Measurements from ENCODE around the gene SDS. TPM values are rescaled to one million over a fixed set of nuclear protein-coding genes. Genes with fewer than 3 reads are reported as not detected.
A peak's percentile ranks its signal among the peaks of the same experiment; 100 is the strongest.

SDS gene
- total and polyA plus RNA-seq, 2 of the 13 experiments (the other 11 are each of a cell fraction or from before 2014, with no cell fraction given) = not detected

DNA sequence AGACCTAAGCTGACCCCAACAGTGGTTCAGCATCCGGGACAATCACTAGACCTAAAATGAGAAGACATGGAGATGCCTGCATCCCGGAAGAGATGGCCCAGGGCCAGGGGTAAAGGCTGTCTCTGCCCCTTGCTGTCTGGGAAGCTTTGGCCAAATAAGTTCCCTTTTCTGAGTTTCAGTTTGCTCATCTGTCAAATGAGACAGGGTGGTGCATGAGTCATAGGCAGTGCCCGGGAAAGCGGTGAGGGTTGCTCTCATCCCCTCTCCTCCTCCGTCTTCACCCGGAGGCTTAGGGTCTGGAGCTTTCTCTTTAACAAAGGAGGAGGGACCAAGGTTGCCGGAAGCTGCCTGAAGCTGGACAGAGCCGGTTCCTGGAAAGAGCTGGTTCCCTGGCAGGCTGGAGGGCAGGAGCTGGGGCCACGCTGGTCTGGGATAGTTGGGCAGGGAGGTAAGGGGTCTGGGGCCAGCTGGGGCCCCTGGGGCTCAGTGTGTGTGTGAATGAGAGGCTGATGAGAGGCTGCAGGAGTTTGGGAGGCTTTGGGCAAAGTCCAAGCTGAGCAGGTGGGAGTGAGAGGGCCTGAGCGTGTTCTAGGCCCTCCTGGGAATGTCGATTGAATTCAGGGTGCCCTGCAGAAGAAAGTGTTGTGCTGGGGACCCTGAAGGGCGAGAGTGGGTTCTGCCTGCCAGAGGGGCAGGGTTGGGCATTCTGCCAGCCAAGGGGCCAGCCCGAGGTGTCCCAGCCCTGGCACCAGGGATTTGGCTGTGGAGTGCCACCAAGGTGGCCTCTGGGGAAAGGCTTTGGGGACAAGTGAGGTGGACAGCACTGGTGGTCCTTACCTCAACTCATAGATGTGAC lies 18.6 kb upstream of the SDS start, which contains the start of gene SDSL (continued):
- TF ChIP-seq, protein P1, sequence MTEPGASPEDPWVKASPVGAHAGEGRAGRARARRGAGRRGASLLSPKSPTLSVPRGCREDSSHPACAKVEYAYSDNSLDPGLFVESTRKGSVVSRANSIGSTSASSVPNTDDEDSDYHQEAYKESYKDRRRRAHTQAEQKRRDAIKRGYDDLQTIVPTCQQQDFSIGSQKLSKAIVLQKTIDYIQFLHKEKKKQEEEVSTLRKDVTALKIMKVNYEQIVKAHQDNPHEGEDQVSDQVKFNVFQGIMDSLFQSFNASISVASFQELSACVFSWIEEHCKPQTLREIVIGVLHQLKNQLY (CRISPR knock-in tag; IDR thresholded peaks at IDR 0.05) = no peak
- TF ChIP-seq TBL1XR1 (IDR thresholded peaks at IDR 0.05; ENCODE audit: borderline replicate concordance, low read length, partially characterized antibody) (no peak), YEATS4 (CRISPR knock-in tag; IDR thresholded peaks at IDR 0.05; ENCODE audit: borderline replicate concordance) (peak; percentile 29; the same call in 1 of the 2 replicates), ZNF782 (CRISPR knock-in tag; IDR thresholded peaks at IDR 0.05; ENCODE audit: borderline replicate concordance) (no peak), THYN1 (CRISPR knock-in tag; IDR thresholded peaks at IDR 0.05; ENCODE audit: borderline replicate concordance, low read depth) (no peak), GTF3A (CRISPR knock-in tag; conservative IDR thresholded peaks at IDR 0.05) (no peak), ETV5 (CRISPR knock-in tag; IDR thresholded peaks at IDR 0.05; ENCODE audit: borderline replicate concordance) (peak; percentile 29; the same call in 1 of the 2 replicates), ZNF556 (CRISPR knock-in tag; IDR thresholded peaks at IDR 0.05; ENCODE audit: borderline replicate concordance) (no peak), TRIM24 (CRISPR knock-in tag; IDR thresholded peaks at IDR 0.05) (no peak), ONECUT2 (CRISPR knock-in tag; IDR thresholded peaks at IDR 0.05) (no peak), ZNF383 (CRISPR knock-in tag; IDR thresholded peaks at IDR 0.05; ENCODE audit: borderline replicate concordance) (no peak), ZNF766 (CRISPR knock-in tag; IDR thresholded peaks at IDR 0.05; ENCODE audit: borderline replicate concordance) (no peak), MED8 (CRISPR knock-in tag; IDR thresholded peaks at IDR 0.05; ENCODE audit: insufficient replicate concordance) (no peak), HIVEP1 (CRISPR knock-in tag; IDR thresholded peaks at IDR 0.05) (no peak), KDM5B (CRISPR knock-in tag; IDR thresholded peaks at IDR 0.05; ENCODE audit: borderline replicate concordance) (no peak), ZNF737 (CRISPR knock-in tag; IDR thresholded peaks at IDR 0.05; ENCODE audit: borderline replicate concordance) (no peak), SMAD1 (CRISPR knock-in tag; IDR thresholded peaks at IDR 0.05; ENCODE audit: borderline replicate concordance, low read depth) (no peak), ZBTB7A (CRISPR knock-in tag; IDR thresholded peaks at IDR 0.05) (no peak), TARDBP (CRISPR knock-in tag; IDR thresholded peaks at IDR 0.05) (no peak), SMARCE1 (IDR thresholded peaks at IDR 0.05; ENCODE audit: borderline replicate concordance) (no peak)
- TF ChIP-seq, protein P2, sequence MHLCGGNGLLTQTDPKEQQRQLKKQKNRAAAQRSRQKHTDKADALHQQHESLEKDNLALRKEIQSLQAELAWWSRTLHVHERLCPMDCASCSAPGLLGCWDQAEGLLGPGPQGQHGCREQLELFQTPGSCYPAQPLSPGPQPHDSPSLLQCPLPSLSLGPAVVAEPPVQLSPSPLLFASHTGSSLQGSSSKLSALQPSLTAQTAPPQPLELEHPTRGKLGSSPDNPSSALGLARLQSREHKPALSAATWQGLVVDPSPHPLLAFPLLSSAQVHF (CRISPR knock-in tag; IDR thresholded peaks at IDR 0.05) = no peak
- TF ChIP-seq, protein P3, sequence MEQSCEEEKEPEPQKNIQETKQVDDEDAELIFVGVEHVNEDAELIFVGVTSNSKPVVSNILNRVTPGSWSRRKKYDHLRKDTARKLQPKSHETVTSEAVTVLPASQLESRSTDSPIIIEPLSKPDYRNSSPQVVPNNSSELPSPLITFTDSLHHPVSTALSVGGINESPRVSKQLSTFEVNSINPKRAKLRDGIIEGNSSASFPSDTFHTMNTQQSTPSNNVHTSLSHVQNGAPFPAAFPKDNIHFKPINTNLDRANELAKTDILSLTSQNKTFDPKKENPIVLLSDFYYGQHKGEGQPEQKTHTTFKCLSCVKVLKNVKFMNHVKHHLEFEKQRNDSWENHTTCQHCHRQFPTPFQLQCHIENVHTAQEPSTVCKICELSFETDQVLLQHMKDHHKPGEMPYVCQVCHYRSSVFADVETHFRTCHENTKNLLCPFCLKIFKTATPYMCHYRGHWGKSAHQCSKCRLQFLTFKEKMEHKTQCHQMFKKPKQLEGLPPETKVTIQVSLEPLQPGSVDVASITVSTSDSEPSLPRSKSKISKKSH (CRISPR knock-in tag; IDR thresholded peaks at IDR 0.05; ENCODE audit: borderline replicate concordance) = no peak
- TF ChIP-seq, protein P4, sequence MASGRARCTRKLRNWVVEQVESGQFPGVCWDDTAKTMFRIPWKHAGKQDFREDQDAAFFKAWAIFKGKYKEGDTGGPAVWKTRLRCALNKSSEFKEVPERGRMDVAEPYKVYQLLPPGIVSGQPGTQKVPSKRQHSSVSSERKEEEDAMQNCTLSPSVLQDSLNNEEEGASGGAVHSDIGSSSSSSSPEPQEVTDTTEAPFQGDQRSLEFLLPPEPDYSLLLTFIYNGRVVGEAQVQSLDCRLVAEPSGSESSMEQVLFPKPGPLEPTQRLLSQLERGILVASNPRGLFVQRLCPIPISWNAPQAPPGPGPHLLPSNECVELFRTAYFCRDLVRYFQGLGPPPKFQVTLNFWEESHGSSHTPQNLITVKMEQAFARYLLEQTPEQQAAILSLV (CRISPR knock-in tag; IDR thresholded peaks at IDR 0.05; ENCODE audit: borderline replicate concordance) = no peak
- TF ChIP-seq, protein P5, sequence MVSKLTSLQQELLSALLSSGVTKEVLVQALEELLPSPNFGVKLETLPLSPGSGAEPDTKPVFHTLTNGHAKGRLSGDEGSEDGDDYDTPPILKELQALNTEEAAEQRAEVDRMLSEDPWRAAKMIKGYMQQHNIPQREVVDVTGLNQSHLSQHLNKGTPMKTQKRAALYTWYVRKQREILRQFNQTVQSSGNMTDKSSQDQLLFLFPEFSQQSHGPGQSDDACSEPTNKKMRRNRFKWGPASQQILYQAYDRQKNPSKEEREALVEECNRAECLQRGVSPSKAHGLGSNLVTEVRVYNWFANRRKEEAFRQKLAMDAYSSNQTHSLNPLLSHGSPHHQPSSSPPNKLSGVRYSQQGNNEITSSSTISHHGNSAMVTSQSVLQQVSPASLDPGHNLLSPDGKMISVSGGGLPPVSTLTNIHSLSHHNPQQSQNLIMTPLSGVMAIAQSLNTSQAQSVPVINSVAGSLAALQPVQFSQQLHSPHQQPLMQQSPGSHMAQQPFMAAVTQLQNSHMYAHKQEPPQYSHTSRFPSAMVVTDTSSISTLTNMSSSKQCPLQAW (CRISPR knock-in tag; IDR thresholded peaks at IDR 0.05) = 0 out of 2 replicates have a peak, but pooled peaks have one; percentile 28
